ENCODE results near the gene TXLNA.

Gene TXLNA

GRCh38 chr1:32178380-32179192, 889 bp upstream of the TXLNA start:
- H3K4me3 ChIP-seq (ENCODE audit: insufficient read depth, low read length, poor library complexity, severe bottlenecking) = peak overlapping the region; percentile 89
- H4K20me1 ChIP-seq (ENCODE audit: low read depth, low read length) = no peaks in the 10 kb centered on the region
- H3F3A ChIP-seq (ENCODE audit: insufficient read depth) = peaks cover 30% of the 10 kb centered on the region
- peak overlapping the region; percentile 90 for H3K9ac ChIP-seq (ENCODE audit: low read length)
- H3K79me2 ChIP-seq (ENCODE audit: insufficient read depth, low read length) = peaks cover 32% of the 10 kb centered on the region
- H3K9me3 ChIP-seq (ENCODE audit: insufficient read depth, low read length) = no peaks in the 10 kb centered on the region
- TF ChIP-seq EZH2phosphoT487 (conservative IDR thresholded peaks at IDR 0.05; ENCODE audit: low read length) (no peak), CTCF (IDR thresholded peaks at IDR 0.05; ENCODE audit: insufficient read depth, low read length, poor library complexity, severe bottlenecking) (no peak)
- no peaks in the 10 kb centered on the region for H3K27me3 ChIP-seq (ENCODE audit: low read length)
- H3K27ac ChIP-seq (ENCODE audit: low read depth, low read length) = peak overlapping the region; percentile 69
- peak overlapping the region; percentile 89 for H3K4me2 ChIP-seq (ENCODE audit: low read depth, low read length, poor library complexity, severe bottlenecking)
- H3K9me2 ChIP-seq (replicated peaks; ENCODE audit: insufficient read depth, low read length) = no peaks in the 10 kb centered on the region
- H2AFZ ChIP-seq (ENCODE audit: low read depth, low read length, severe bottlenecking) = peak overlapping the region; percentile 85
- H3K36me3 ChIP-seq (ENCODE audit: low read length) = peaks cover 4% of the 10 kb centered on the region

- Histone ChIP-seq H3F3A (ENCODE audit: insufficient read depth) (peaks cover 30% of the 10 kb centered on the region), H3K9ac (ENCODE audit: low read length) (peak overlapping the region; percentile 90), H2AFZ (ENCODE audit: low read depth, low read length, severe bottlenecking) (peak overlapping the region; percentile 85), H3K36me3 (ENCODE audit: low read length) (peaks cover 8% of the 10 kb centered on the region), H3K4me3 (ENCODE audit: insufficient read depth, low read length, poor library complexity, severe bottlenecking) (peak overlapping the region; percentile 89), H3K27ac (ENCODE audit: low read depth, low read length) (peak overlapping the region; percentile 69), H3K9me3 (ENCODE audit: insufficient read depth, low read length) (no peaks in the 10 kb centered on the region), H3K4me2 (ENCODE audit: low read depth, low read length, poor library complexity, severe bottlenecking) (peak overlapping the region; percentile 89), H3K27me3 (ENCODE audit: low read length) (no peaks in the 10 kb centered on the region), H4K20me1 (ENCODE audit: low read depth, low read length) (peaks cover 3% of the 10 kb centered on the region; the same call in 1 of the 2 replicates), H3K79me2 (ENCODE audit: insufficient read depth, low read length) (peaks cover 36% of the 10 kb centered on the region), H3K9me2 (replicated peaks; ENCODE audit: insufficient read depth, low read length) (no peaks in the 10 kb centered on the region)
- no peak for TF ChIP-seq EZH2phosphoT487 (conservative IDR thresholded peaks at IDR 0.05; ENCODE audit: low read length)
These were observed 357 bp upstream of the TXLNA start for GRCh38 chr1:32179193-32179442.

GRCh38 chr1:32180186-32181060, 948 bp downstream of the TXLNA start:
- Histone ChIP-seq H4K20me1 (ENCODE audit: low read depth, low read length) (peaks cover 4% of the 10 kb centered on the region; the same call in 1 of the 2 replicates), H3K79me2 (ENCODE audit: insufficient read depth, low read length) (peaks cover 47% of the 10 kb centered on the region), H2AFZ (ENCODE audit: low read depth, low read length, severe bottlenecking) (peak overlapping the region; percentile 25)

More at GRCh38 chr1:32180186-32181060, 948 bp downstream of the TXLNA start:
- Histone ChIP-seq H3K36me3 (ENCODE audit: low read length) (peaks cover 15% of the 10 kb centered on the region), H3K4me3 (ENCODE audit: insufficient read depth, low read length, poor library complexity, severe bottlenecking) (peak overlapping the region; percentile 89), H3K27me3 (ENCODE audit: low read length) (no peaks in the 10 kb centered on the region), H3K9me3 (ENCODE audit: insufficient read depth, low read length) (no peaks in the 10 kb centered on the region), H3K27ac (ENCODE audit: low read depth, low read length) (peak overlapping the region; percentile 69), H3F3A (ENCODE audit: insufficient read depth) (peaks cover 30% of the 10 kb centered on the region), H3K9me2 (replicated peaks; ENCODE audit: insufficient read depth, low read length) (no peaks in the 10 kb centered on the region), H3K4me2 (ENCODE audit: low read depth, low read length, poor library complexity, severe bottlenecking) (peak overlapping the region; percentile 89), H3K9ac (ENCODE audit: low read length) (peak overlapping the region; percentile 90)
- no peak for TF ChIP-seq EZH2phosphoT487 (conservative IDR thresholded peaks at IDR 0.05; ENCODE audit: low read length)
- TF ChIP-seq CTCF (IDR thresholded peaks at IDR 0.05; ENCODE audit: insufficient read depth, low read length, poor library complexity, severe bottlenecking) = no peak
